ENCODE results near the gene TET3.
A peak's percentile ranks its signal among the peaks of the same experiment; 100 is the strongest.

Gene TET3

DNA sequence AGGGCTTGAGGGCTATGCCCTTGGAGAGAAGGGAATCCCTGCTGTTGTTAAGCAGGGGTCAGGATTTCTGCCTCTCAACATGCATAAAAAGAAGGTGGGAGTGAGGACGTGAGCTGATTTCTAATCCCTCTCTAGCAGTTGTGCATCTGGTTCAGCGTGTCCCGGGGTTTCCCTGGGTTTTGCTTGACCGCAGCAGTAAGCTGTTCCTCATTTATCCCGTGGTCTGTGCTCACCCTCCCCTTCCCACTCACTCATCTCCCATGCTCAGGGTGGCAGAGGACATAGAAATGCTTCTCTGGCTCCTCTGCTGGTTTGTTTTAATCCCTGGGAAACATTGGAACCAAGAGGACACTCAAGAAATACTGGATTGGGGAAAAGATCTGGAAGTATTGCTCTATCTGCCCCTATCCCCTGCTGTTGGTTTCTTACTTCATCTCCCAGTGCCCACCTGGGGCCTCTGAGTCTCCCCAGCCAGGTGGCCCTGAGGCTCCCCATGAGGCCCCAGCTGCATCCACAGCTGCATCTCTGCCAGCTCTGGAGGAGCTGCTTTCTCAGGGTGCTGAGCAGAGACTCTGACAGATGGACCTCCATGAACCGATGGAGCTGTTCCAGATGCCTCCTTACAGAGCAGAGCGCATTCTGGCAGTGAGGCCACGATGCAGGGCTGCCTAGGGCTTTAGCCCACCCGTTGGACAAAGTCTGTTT lies 36.1 kb downstream of the TET3 start:
- TF ChIP-seq CTCF (IDR thresholded peaks at IDR 0.05; ENCODE audit: low read depth, low read length) = no peak
- no peak for DNase-seq (ENCODE audit: low read depth in 2 of 2)
- H3K4me3 ChIP-seq (replicated peaks in 1 of 2; ENCODE audit: low read depth in 2 of 2, low read length in 2 of 2) = no peak overlapping the region

DNA sequence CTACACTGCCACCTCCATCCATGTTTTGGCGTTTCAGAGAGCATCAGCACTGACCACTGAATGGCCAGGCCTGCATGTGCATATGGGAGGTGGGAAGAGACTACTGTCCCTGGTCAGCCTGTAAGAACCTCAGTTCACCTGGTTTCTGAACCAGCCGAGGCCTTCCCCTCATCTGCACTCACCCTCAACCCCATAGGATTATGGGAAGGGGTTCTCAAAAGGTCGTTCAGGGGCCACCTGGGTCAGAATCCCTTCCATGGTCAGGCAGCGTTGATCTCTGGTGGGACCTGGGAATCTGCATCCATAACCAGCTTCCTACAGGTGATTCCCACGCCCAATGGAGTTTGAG lies 36.7 kb downstream of the TET3 start:
- TF ChIP-seq CTCF (IDR thresholded peaks at IDR 0.05; ENCODE audit: low read depth, low read length) = no peak
- no peak for DNase-seq (ENCODE audit: low read depth in 2 of 2)
- H3K4me3 ChIP-seq (replicated peaks in 1 of 2; ENCODE audit: low read depth in 2 of 2, low read length in 2 of 2) = no peak overlapping the region

- no peak for DNase-seq (ENCODE audit: low read depth in 2 of 2)
- TF ChIP-seq CTCF (IDR thresholded peaks at IDR 0.05; ENCODE audit: low read depth, low read length) = no peak
- H3K4me3 ChIP-seq (replicated peaks in 1 of 2; ENCODE audit: low read depth in 2 of 2, low read length in 2 of 2) = no peak overlapping the region
Observed at GRCh38 chr2:74024216-74024615, 39.5 kb downstream of the TET3 start.

DNA sequence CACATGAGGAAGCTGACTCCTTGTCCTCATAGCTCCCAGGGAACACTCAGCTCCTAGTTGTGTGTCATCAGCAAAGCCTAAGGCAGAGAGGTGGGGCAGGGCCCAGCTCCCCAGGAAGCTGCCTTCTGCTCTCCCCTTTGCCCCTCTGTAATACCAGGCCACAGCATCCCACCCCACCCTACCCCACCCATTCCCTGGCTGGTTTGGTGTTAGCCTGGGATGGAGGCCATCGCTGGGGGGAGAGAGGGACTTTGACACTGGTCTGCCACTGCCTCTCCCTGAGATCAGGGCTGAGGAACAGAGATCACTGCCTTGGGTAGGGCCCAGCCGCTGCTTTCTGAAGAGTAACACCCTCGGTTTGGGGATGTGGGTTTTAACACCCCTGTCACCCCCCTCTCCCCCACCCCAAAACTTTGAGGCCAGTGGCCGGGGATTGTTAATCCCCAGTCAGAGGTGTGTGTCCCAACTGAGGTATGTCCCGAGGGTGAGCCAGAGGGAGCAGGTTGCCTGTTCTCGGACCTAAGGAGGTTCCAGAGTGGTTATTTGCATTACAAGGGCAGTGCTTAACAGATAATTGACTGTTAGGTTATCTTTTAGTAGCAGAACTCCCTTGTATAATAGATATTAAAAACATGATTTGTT lies 41.4 kb downstream of the TET3 start:
- DNase-seq (ENCODE audit: low read depth in 2 of 2) = peak in 1 of 2 donors; percentile 46
- no peak overlapping the region for H3K4me3 ChIP-seq (replicated peaks in 1 of 2; ENCODE audit: low read depth in 2 of 2, low read length in 2 of 2)
- TF ChIP-seq CTCF (IDR thresholded peaks at IDR 0.05; ENCODE audit: low read depth, low read length) = no peak

GRCh38 chr2:74026687-74027241 lies 42.1 kb downstream of the TET3 start:
- no peak overlapping the region for H3K4me3 ChIP-seq (replicated peaks in 1 of 2; ENCODE audit: low read depth in 2 of 2, low read length in 2 of 2)
- TF ChIP-seq CTCF (IDR thresholded peaks at IDR 0.05; ENCODE audit: low read depth, low read length) = no peak
- DNase-seq (ENCODE audit: low read depth in 2 of 2) = no peak

GRCh38 chr2:74027496-74027895 lies 42.8 kb downstream of the TET3 start:
- TF ChIP-seq CTCF (IDR thresholded peaks at IDR 0.05; ENCODE audit: low read depth, low read length) = no peak
- no peak overlapping the region for H3K4me3 ChIP-seq (replicated peaks in 1 of 2; ENCODE audit: low read depth in 2 of 2, low read length in 2 of 2)
- no peak for DNase-seq (ENCODE audit: low read depth in 2 of 2)

Data from cardiac fibroblast (primary cell).